Type B pancreatic cell (in vitro differentiated cells): Measurements from ENCODE around the gene COA8. TPM values are rescaled to one million over a fixed set of nuclear protein-coding genes. Genes with fewer than 3 reads are reported as not detected.

Experiments
- DNase-seq: peaks from one replicate; pipeline ENCODE4 v3.0.0; 2021; ENCODE audit warnings: mixed read lengths; ENCODE audit not compliant: unreplicated experiment; ENCODE audit errors: extremely low spot score
- H3K27ac Mint-ChIP-seq: 2 replicates; pipeline ENCODE4 v1.8.0; 2021; ENCODE audit warnings: mild to moderate bottlenecking, mixed read lengths
- H3K27me3 Mint-ChIP-seq: 2 replicates; pipeline ENCODE4 v1.8.0; 2021; ENCODE audit warnings: mixed read lengths
- H3K36me3 Mint-ChIP-seq: 2 replicates; pipeline ENCODE4 v1.8.0; 2021; ENCODE audit warnings: mixed read lengths
- H3K4me1 Mint-ChIP-seq: one replicate; pipeline ENCODE4 v1.8.0; 2021; ENCODE audit warnings: mixed read lengths; ENCODE audit not compliant: unreplicated experiment
- H3K4me3 Mint-ChIP-seq: 2 replicates; pipeline ENCODE4 v1.8.0; 2021; ENCODE audit warnings: mild to moderate bottlenecking, mixed read lengths
- H3K9me3 Mint-ChIP-seq: 2 replicates; pipeline ENCODE4 v1.8.0; 2021; ENCODE audit warnings: mixed read lengths
- total RNA-seq: library from RNA; stranded (reverse); gene quantifications from 2 replicates; pipeline ENCODE4 v1.2.1, GENCODE V29; 2021; ENCODE audit warnings: low replicate concordance
- TF ChIP-seq, protein P1 (sequence below): fragments of 200-600 bp; sonication (generic); conservative IDR thresholded peaks from 2 replicates; pipeline ENCODE4 v1.5.0; 2021; ENCODE audit warnings: antibody characterized with exemption, mild to moderate bottlenecking

COA8 gene
- total RNA-seq, 1 donor from 2014 or later, result 42.5 TPM

DNA sequence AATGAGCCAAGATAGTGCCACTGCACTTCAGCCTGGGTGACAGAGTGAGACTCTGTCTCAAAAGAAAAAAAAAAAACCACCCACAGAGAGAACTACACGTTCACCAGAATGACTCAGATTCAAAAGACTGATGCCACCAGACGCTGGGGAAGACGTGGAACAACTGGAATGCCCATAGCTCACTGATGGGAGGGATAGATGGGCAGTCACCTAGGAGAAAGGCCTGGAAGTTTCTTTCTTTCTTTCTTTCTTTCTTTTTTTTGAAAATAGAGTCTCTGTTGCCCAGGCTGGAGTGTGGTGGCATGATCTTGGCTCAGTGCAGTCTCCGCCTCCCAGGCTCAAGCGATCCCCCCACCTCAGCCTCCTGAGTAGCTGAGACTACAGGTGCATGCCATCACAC lies 56.3 kb downstream of the COA8 start:
- DNase-seq, result no peak
- Mint-ChIP-seq H3K27me3 (no peaks in the 10 kb centered on the region), H3K4me3 (no peak overlapping the region), H3K36me3 (no peaks in the 10 kb centered on the region), H3K9me3 (no peaks in the 10 kb centered on the region), H3K4me1 (no peaks in the 10 kb centered on the region), H3K27ac (no peak overlapping the region)
- TF ChIP-seq, protein P1, sequence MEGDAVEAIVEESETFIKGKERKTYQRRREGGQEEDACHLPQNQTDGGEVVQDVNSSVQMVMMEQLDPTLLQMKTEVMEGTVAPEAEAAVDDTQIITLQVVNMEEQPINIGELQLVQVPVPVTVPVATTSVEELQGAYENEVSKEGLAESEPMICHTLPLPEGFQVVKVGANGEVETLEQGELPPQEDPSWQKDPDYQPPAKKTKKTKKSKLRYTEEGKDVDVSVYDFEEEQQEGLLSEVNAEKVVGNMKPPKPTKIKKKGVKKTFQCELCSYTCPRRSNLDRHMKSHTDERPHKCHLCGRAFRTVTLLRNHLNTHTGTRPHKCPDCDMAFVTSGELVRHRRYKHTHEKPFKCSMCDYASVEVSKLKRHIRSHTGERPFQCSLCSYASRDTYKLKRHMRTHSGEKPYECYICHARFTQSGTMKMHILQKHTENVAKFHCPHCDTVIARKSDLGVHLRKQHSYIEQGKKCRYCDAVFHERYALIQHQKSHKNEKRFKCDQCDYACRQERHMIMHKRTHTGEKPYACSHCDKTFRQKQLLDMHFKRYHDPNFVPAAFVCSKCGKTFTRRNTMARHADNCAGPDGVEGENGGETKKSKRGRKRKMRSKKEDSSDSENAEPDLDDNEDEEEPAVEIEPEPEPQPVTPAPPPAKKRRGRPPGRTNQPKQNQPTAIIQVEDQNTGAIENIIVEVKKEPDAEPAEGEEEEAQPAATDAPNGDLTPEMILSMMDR, result no peak

GRCh38 chr14:103621860-103622259 lies 59.1 kb downstream of the COA8 start:
- Mint-ChIP-seq H3K27me3 (peaks cover 3% of the 10 kb centered on the region), H3K27ac (no peak overlapping the region), H3K4me1 (no peaks in the 10 kb centered on the region), H3K36me3 (no peaks in the 10 kb centered on the region), H3K4me3 (no peak overlapping the region), H3K9me3 (no peaks in the 10 kb centered on the region)
- no peak for DNase-seq
- TF ChIP-seq, protein P1, result no peak

- no peaks in the 10 kb centered on the region for H3K9me3 Mint-ChIP-seq
- H3K36me3 Mint-ChIP-seq, result no peaks in the 10 kb centered on the region
- no peak overlapping the region for H3K27ac Mint-ChIP-seq
- H3K4me3 Mint-ChIP-seq, result no peak overlapping the region
- TF ChIP-seq, protein P1, result no peak
- no peaks in the 10 kb centered on the region for H3K4me1 Mint-ChIP-seq
- peaks cover 3% of the 10 kb centered on the region for H3K27me3 Mint-ChIP-seq
- no peak for DNase-seq
Measured at GRCh38 chr14:103623308-103623707, 60.5 kb downstream of the COA8 start.

DNA sequence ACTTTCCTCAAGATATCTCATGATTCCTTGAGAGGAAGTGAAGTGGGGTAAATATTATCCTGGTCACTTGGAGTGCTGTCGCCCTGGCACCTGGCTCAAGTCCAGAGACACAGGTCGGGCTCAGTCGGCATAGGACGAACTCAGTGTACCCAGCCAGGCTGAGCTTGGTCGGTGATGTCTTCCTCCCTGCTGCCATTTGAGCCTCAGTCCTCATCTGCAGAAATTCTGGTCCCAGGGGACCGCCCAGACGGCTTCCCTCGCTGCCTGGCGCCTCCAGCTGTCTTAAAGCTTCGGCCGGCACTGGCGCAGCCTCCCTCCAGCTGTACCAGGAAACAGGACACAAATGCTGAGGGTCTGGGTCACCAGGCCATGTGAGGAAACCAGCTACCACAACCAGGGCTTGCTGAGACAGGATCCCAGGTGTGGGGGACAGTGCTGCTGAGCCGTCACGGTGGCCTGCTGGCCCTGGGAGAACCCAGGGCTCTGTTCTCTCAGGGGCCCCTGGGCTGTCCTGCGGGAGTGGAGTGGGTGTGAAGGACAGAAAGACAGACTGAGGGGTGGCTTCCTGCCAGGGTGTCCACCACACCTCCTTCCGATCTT lies 61.2 kb downstream of the COA8 start:
- no peaks in the 10 kb centered on the region for H3K36me3 Mint-ChIP-seq
- no peaks in the 10 kb centered on the region for H3K9me3 Mint-ChIP-seq
- H3K27me3 Mint-ChIP-seq, result peaks cover 3% of the 10 kb centered on the region
- no peak overlapping the region for H3K4me3 Mint-ChIP-seq
- no peak for DNase-seq
- H3K27ac Mint-ChIP-seq, result no peak overlapping the region
- TF ChIP-seq, protein P1, result no peak
- no peaks in the 10 kb centered on the region for H3K4me1 Mint-ChIP-seq

DNA sequence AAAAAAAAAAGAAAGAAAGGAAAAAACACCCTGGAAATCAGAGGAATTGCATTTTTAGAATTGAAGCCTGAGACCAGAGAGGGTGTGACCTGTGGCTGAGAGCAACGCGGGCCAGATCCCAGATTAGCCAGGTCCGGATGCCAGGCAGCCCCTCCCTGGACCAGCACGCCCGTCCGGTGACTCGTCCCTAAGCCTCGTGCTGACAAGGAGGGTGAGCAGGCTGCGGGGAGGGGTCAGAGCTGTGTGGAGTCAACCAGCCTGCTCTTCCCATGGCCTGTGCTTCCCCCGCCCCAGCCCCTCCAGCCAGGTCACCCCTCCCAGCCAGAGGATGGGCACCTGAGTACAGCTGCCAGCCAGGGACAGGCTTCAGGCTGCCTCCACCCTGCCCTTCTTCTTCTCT lies 62.1 kb downstream of the COA8 start:
- no peak for DNase-seq
- H3K4me1 Mint-ChIP-seq, result no peaks in the 10 kb centered on the region
- TF ChIP-seq, protein P1, result no peak
- no peaks in the 10 kb centered on the region for H3K36me3 Mint-ChIP-seq
- H3K9me3 Mint-ChIP-seq, result no peaks in the 10 kb centered on the region
- H3K27ac Mint-ChIP-seq, result no peak overlapping the region
- peaks cover 3% of the 10 kb centered on the region for H3K27me3 Mint-ChIP-seq
- no peak overlapping the region for H3K4me3 Mint-ChIP-seq
